Fibroblast of skin of right biceps (primary cell): ENCODE results near the gene SIKE1.
"Not testable (repeated sequence)": the region's sequence is repeated elsewhere in the genome, so short reads cannot be mapped to it uniquely, and the experiment has no call there.

Experiments
- DNase-seq: peaks from one replicate; pipeline ENCODE4 v3.0.0-alpha.2; 2013

SIKE1 gene

DNA sequence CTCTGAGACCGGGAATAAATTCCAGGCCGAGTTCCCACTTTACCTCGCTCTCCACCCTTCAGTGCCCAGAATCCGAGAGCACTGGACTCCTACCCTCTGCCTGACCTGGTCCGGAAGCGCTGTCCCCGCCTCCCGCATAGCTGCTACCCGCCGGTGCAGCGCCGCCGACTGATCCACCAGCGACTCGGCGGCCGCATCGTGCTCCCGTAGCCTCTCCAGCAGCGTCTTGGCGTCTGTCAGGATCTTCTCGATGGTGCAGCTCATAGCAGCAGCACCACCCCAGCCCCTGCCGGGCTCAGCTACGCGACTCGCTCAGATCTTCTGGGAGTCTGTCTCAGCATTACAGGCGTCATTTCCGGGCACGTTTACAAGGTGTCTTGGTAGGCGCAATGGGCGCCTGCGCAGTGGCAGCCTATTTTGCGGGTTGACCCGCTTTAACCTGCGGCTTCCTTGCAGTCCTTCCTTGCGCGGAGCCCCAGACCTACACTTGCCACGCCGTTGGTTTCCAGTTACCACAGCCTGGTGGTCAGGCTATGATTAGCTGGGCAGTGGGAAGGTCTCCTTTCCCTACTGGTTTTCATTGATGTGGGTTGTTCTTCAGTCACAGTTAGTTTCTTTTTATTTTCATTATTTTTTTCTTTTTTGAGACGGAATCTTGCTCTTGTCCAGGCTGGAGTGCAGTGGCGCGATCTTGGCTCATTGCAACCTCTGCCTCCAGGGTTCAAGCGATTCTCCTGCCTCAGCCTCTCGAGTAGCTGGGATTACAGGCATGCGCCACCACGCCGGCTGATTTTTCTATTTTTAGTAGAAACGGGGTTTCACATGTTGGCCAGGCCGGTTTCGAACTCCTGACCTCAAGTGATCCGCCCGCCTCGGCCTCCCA is at the start of gene SIKE1:
TSS of gene SIKE1 (minus strand) at position 342 of the 883 bp plus-strand sequence. CDS start at position 264, 78 bp downstream.
- DNase-seq = peak; percentile 93

GRCh38 chr1:114830075-114830474 is 49.6 kb upstream of the SIKE1 start:
- DNase-seq = not testable (repeated sequence)

GRCh38 chr1:114828251-114828650 is 47.8 kb upstream of the SIKE1 start:
- DNase-seq = peak; percentile 3

GRCh38 chr1:114821978-114822377 is 41.5 kb upstream of the SIKE1 start:
- DNase-seq = no peak

DNA sequence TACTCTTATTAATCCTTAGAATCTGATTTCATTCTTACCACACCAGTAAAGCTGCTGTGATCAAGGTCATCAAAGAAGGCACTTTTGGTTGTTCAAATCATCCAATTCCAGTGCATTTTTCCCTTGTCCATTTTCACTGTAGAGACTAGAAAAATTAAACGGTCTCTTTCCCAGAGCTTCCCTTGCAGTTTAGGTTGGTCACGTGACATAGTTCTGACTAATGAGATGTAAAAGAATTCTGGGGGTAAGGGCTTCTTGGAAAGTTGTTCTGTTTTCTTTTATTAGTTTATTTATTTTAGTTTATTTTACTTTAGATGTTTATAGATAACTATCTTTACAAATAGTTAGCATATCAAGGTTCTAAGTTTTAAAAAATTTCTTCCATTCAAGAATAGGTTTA is 39.9 kb upstream of the SIKE1 start:
- no peak for DNase-seq

- DNase-seq = no peak
Measured at GRCh38 chr1:114819869-114820268, 39.4 kb upstream of the SIKE1 start.

DNA sequence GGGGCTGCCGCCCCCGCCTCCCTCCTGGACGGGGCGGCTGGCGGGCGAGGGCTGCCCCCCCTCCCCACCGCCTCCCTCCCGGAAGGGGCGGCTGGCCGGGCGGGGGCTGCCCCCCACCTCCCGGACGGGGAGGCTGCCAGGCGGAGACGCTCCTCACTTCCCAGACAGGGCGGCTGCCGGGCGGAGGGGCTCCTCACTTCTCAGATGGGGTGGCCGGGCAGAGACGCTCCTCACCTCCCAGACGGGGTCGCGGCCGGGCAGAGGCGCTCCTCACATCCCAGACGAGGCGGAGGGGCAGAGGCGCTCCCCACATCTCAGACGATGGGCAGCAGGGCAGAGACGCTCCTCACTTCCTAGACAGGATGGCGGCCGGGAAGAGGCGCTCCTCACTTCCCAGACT is 24.0 kb upstream of the SIKE1 start:
- not testable (repeated sequence) for DNase-seq

DNA sequence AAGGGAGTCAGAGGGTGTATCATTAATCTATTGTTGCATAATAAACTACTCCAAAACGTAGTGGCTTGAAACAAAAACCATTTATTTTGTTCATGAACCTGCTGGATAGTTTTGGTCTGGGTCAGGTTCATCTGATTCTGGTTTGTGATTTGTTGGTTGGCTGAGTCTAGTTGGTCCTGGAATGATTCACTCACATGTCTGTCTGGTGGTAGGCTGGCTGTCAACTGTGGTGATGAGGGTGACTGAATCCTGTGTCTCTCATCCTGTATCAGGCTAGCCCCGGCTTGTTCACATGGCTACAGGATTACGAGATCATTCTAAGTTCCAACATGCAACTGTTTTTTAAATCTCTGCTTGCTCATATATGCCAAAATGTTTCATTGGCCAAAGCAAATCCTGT is 22.5 kb upstream of the SIKE1 start:
- no peak for DNase-seq

GRCh38 chr1:114794038-114794437 is 13.6 kb upstream of the SIKE1 start:
- DNase-seq = no peak

GRCh38 chr1:114790581-114790980 is 10.1 kb upstream of the SIKE1 start:
- not testable (repeated sequence) for DNase-seq

- not testable (repeated sequence) for DNase-seq
Measured at GRCh38 chr1:114786440-114786839, 6.0 kb upstream of the SIKE1 start.

- no peak for DNase-seq
Measured at GRCh38 chr1:114782476-114782875, 2.0 kb upstream of the SIKE1 start.

DNA sequence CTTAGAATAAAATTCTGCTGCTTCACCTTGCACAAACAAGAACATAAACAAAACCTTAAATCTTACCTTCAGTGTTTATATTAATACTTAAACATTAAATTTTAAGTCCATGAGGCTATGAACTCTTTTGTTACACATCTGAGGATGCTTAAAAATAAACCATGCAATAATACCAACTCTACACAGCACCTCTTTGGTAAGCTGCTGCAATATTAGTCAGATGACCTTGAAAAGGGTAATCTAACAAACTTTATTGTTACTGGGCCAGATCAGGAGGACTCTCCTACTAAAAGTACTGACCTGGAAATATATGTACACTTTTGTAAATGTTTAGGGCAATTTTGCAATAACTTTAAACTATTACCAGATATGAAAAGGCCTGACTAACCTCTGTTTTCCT is 763 bp downstream of the SIKE1 start:
- DNase-seq = no peak

- DNase-seq = not testable (repeated sequence)
Measured at GRCh38 chr1:114776726-114777125, 3.8 kb downstream of the SIKE1 start.

DNA sequence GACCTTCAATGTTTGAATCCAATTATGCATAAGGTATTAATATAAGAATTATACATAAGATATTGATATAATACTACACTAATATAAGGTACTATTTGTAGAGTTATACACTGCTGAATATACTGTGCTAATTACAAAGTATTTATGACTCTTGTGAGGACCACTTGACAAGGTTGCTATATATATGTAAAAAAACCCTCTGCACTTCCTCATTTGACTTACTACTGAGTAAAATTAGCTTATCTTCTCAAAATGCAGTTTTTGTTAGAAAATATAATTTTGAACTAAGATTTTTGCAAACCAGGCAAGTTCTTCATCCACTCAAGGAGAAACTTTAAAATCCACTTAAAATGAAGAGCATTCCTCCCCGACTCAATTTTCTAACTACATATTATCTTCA is 8.5 kb downstream of the SIKE1 start:
- DNase-seq = no peak

DNA sequence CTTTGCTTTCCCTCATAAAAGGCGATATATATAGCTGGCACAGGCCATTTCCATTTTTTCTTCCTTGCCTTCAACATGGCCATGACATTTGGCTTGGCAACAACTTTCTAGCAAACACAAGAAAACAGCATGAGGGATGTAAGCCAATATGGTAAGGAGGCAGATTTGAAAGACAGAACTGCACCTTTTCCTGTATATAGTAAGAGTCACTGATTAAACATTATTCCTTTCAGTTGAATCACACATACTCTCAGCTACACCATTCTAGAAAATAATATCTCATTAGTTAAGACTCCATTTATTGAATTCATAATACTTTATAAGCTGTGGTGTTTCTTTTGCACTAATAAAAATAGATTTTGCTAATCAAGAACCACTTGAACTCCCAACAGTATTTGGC is 9.5 kb downstream of the SIKE1 start:
- DNase-seq = no peak

- no peak for DNase-seq
Measured at GRCh38 chr1:114764689-114765088, 15.8 kb downstream of the SIKE1 start.

DNA sequence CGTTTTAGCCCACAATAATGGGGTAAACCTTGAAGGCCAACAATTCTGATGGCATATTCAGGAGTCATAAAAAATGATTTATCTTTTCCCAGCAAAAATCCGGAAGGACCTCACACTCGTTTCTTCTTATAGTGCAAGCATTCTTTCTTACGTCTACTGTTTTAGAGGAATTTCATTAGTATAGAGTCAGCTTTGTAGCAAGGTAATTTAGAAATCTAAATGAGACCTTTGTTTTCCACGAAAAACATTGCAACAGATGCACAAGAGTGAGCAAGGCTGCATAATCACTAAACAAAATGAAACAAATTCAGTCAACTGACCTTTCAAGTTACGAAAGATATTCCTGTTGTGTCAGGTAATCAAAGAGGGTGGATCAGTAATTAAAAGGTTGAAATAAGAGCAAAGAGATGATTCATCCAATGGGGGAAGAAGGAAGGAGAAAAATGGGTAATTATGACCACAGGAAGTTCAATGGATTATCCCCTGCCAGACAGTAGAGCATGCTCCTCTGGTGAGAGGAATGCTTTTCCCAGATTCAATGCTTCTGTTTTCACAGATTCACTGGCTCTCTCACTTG is 22.1 kb downstream of the SIKE1 start:
- peak; percentile 54 for DNase-seq

DNA sequence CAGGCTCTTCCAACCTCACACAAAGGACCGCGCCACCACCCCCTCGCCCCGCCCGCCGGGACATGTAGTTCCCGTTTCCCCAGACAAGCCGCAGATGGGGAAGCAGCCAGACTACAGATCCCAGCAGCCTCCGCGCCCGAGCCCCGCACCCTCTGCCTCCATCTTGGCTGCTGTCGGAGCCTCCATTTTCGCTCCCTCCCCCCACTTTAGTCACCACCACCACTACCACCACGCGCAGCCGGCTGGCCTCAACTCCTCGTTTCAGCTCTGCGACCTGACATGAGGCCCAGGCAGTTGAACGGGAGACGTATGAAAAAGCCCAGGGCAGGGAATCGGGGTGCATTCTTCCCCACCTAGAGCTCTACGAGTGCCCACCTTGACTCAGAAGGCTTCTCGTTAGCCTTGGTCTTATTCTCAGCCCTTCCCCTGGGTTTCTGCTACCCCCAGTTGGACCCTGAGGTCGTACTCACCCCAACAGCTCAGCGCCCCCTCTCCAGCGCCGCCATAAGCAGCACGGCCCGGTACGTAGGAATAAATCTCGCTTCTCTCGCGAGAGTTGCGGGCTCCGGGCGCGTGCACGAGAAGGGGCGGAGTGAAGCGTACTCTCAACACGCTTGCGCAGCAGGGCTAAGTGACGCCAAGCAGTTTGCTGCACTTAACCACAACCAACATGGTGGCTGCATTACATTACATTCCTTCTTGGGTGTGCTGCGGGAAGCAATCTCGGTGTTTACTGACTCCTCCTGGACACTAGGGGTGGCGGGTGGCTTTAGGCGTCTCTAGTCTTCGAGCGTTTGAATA is 22.8 kb downstream of the SIKE1 start, which contains the start of gene CSDE1:
TSS of gene CSDE1 (minus strand) at position 530 of the 801 bp plus-strand sequence. CDS start 18,094 bp downstream, outside the sequence.
- peak; percentile 99 for DNase-seq

DNA sequence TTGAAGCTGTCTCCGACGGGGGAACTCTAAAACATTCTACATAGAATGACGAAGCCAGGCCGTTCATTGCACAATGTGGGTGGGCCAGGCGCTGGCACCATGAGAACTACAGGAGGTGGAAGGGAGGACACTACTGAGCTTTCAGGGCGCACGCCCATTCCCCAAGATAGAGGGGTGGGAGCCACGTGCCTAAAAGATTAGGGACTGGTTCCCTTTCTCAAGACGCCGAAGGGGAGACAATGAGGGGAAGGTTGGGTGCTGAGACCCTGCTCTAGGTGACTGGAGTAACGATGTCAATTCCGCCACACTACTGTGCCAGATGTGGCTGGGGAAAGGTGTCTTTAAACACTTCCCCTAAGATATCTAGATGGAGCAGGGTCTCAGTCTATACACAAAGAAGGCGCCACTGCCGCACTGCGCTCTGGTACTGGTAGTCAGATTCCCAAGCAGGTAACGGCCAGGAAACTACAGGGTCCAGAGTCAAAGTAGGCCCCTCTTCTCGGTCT is 23.5 kb downstream of the SIKE1 start:
- DNase-seq = peak; percentile 57

DNA sequence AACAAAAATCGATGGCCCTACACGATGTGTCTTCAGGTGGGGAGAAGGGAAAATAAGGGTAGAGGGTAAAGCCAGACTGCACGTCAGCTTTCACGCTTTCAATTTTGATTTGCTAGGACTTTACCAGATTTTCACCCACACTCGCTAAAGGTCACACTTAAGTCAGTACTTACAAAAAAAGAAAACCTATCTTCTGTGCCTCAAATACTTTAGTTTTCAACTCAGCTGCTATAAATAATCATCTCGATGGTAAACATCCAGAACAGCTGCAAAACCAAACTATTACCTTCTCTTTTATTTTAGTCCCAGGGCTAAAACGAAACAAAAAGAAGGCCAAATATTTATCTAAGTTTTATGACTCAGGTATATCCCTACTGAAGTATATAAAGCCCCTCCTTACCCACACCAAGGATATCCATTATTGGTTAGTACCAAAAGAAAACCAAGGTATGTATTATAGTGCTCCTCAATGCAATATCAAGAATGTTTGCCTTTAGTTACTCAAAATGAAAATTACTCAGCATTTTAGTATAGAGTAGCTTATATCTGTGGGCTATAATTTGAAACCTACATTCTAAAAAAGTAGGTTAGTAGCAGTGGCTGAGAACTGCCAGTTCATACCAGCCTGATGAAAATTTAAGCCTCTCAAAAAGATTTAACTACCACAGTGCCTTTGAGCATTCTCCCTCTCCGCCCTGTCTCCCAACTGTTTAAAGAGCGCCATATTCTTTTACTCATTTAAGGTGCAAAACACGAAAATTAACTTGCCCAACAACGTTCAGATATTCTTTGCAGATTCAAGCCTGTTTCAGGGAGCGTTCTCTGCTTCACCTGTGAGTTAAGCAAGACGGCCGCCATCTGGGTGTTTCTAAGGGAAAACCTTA is 24.2 kb downstream of the SIKE1 start:
- DNase-seq = no peak
